GM21723 (cell line): Measurements from ENCODE around the gene ADISSP.

Experiments
- ATAC-seq: cut with Tn5 transposase; IDR thresholded peaks from one replicate; pipeline ENCODE4 v1.9.1; 2021; ENCODE audit warnings: mild to moderate bottlenecking, moderate library complexity; ENCODE audit not compliant: unreplicated experiment

Gene ADISSP

GRCh38 chr20:3720068-3720467, 47.5 kb downstream of the ADISSP start:
- ATAC-seq = no peak

GRCh38 chr20:3719046-3719445, 48.5 kb downstream of the ADISSP start:
- ATAC-seq = no peak

DNA sequence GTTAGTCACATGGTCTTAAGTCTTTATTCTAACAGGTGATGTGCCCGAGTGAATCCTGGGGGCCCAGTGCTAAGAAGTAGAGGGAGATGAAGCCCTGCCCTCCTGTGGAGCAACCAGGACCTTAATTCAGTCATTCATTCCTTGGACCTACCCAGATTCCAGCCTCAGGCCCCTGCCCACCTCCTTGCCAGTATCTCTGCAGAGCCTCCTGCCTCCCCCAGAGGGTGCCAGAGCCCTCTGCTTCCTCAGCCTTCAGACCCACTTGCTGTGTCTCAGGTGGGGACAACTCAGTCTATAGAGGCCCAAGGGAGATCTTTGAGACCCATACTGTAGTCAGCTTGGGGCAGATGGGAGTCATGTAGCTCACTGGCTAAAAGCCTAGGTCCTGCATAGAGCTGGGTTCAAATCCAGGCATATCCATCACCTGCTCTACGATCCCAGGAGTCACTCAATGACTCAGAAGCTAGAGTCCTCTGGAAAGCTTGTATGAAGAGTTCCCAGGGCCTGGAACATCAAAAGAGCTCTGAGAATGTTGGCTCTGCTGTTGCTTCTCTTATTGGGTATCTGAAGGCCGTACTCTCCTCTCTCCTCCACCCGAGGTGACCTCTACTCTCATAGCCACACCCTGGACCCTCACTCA, 51.2 kb downstream of the ADISSP start:
- ATAC-seq = no peak

DNA sequence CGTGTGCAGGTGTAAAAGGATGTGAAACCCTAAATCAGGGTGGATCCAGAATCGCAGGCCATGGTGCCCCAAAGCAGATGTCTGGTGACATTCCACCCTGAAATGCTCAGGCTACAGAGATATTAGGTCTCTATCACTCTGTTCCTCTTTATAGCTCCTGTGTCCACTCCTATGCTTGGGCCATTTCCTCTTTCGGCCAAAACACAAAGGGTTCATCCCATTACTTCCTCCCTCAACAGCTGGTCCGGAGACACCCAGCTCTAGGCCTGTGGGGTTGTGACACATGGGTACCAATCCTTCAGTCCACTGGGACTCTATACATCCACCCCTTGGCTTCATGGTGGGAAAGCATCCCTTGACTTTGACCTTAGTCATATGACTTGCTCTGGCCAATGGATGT, 53.5 kb downstream of the ADISSP start:
- ATAC-seq = no peak

DNA sequence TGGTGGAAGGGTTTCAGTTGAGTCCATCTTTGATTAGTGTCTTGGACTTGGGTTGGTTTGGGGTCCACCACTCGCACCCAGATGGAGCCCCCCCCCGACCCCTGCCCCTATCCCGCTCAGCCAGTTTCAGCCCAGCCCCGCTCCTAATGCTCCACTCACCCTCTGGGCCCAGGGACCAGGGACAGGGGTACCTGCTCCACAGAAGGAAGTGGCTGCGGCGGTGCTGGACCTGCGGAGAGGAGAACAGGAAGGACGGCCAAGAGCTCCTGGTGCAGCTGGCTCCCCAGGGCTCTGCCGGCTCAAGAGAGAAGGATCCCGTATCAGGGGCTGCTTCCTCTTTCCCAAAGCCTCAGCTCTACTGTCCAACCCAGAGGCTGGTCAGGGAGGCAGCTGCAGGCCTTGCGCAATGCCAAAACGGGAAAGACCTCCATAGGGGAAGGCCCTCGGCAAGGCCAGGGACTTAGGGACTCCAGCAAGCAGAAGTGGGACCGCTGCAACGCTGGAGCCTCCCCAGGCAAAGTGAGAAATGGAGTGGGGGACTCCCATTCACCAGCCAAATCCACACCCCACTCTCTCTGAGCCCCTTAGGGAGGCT, 55.2 kb downstream of the ADISSP start, which contains the start of gene SIGLEC1:
Gene SIGLEC1, minus strand, starts transcription at position 322 of the 595 bp plus-strand sequence. CDS start 5,472 bp downstream, outside the sequence.
- ATAC-seq = no peak

DNA sequence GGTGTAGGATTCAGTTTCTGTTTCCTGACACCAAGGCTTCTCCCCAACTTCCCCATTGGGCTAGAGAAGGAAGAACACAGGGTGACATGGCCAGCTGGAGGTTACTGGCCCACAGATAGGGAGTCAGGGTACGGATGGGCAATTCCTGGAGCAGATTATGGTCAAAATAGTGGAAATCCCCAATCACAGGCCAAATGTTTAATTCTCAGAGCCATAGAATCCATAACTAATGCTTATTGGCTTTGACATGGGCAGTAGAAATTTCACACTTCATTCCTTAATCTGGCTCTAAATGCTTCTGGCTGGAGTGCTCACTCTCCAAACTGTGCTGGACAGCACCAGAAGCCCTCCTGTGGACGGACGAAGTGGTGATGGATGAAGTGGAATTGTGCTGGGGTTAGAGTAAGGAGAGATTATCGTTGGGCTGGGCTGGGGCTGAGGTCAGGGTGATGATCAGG, 56.0 kb downstream of the ADISSP start:
- ATAC-seq = no peak

DNA sequence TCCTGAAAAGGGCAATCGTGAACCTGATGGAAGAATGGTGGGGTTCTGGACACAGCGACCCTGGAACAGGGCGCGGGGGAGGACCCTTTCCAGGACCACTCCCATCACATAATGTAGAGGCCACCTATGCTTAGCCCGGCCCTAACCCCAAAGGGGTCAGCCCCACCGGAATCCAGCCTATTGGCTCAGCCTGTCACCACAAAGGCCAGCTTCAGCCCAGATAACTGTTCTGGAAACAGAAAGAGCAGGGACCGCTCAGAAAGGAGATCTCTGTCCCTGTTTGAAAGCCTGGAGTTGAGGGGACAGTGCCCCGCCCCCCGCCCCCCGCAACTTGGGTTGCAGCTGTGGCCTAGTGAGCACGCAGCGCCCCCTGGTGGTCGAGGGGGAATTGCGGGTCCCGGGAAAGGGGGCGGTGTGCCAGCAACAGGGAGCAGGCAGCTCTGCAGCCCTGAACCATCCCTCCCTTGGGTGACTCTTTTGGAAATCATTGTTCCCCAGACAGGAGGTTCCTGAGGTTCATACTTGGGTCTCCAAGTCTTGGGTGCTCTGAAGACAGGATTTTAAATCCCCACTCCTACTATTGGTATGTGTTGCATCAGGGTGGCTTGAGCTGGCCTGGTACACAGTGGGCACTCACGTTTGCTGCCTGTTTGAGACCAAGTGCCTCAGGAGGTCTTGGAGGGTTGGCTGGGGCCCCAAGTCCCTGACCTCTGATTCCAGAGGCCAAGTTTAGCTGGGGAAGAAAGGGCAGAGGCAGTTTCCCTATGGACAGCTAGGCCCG, 56.7 kb downstream of the ADISSP start:
- peak; percentile 52 for ATAC-seq

GRCh38 chr20:3710011-3710466, 57.5 kb downstream of the ADISSP start:
- ATAC-seq = no peak

DNA sequence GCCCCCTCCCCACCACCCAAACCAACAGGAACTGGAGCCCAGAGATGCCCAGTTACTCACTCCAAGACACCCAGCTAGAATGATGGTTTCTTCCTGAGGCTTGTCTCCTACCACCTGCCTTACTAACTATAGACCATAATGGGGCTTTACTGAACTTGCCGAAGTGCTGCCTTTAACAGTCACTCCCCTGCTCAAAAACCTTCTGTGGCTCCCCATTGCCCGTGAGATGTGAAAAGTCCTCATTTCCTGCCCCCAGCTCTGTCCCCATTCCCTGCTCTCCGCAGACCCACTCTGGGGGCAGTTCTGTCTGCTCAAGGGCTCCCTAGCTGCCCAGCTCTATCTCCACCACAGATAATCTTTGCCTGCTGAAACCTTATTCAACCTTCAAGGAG, 60.0 kb downstream of the ADISSP start:
- no peak for ATAC-seq

DNA sequence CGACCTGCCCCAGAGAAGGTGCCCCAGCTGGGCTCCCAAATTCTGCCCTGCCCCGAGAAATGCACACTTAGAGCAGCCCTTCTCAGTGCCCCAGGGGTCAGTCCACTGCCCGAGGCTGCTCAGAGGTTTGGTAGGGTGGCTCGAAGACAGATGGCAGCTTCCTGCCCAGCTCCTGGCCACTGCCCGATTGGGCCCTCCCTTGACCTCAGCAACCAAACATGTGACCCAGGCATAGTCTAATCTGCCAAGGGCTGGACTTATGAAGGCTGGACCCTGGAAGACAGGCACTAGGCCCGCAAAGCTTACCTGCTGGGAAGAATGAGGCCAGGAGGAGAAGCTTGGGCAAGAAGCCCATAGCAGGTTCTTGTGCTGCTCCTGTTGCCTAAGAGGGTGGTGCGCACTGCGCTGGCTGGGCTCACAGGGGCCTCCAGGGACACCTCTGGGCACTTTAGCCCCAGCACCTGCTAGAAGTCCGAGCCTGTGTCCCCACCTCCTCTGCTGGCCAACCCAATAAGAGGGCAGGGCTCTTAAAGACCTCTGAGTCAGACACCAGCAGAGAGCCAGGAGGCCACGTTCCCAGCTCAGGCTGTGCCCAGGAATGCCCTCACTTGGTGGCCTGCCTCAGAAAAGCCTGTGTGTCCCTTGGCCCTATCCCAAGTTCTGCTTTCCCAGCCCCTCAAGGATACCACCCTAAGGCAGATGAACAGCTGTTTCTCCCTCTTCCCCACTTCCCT, 60.6 kb downstream of the ADISSP start:
- no peak for ATAC-seq

GRCh38 chr20:3705970-3706739, 61.4 kb downstream of the ADISSP start:
- ATAC-seq = no peak

DNA sequence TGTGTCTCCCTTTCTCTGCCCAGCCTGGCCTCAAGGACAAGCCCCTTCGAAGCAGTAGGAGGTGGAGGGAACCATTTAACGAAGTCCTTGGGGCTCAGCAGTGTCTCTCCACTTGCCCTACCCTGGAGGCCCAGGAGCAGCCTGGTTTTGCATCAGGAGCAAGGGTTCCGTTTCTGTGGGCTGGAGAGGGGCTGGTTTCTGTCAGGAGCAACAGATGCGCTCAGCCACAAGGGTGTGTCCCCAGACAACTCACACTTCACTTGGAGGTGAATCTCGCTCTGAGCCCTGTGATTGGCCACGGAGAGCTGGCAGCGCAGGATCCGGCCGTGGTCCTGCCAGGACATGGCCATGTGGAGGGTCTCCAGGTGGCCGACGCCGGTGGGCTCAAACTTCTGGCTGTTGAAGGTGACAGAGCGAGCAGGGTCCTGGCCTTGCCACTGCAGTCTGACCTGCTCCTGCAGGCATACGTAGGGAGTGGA, 62.0 kb downstream of the ADISSP start:
- ATAC-seq = no peak

DNA sequence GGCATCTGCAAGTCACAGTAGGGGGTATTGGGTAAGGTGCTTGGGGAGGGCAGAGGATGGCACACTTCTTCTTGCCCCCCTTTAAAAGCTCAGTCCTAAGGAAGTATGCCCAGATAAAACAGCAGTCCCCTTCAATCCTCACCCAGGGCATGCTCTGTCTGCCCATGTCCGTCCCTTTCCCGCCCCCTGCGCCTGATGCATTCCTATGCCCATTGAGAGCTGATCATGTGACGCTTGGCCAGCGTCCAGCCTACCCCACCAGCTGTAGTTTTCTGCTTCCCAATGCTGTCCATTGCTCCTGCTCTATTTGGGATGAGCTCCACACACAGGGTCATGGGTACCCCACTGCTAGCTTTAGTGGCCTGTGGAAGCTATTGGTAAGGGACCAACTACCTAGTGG, 63.5 kb downstream of the ADISSP start:
- no peak for ATAC-seq
